Liver (tissue), 9 donors: ENCODE results near the gene THAP2. TPM values are rescaled to one million over a fixed set of nuclear protein-coding genes. Genes with fewer than 3 reads are reported as not detected.

ENCODE experiments used
- DNase-seq: peaks from one replicate; pipeline ENCODE4 v3.0.0-alpha.2; 2017; ENCODE audit warnings: low spot score
- H3K27ac ChIP-seq, 2 donors: one replicate each; pipeline ENCODE4 v1.7.0; 2013; ENCODE audit warnings: inconsistent platforms in 2 of 2, low read length in 2 of 2, control low read depth in 1 of 2, low read depth in 1 of 2, mild to moderate bottlenecking in 1 of 2
- H3K27me3 ChIP-seq, 4 donors: one replicate each; pipeline versions ENCODE4 v1.6.1 to v1.7.0; 2013; ENCODE audit warnings: low read length in 3 of 4, inconsistent platforms in 1 of 4, mild to moderate bottlenecking in 1 of 4, moderate library complexity in 1 of 4; ENCODE audit not compliant: control insufficient read depth in 4 of 4, insufficient read depth in 4 of 4
- H3K36me3 ChIP-seq, 4 donors: one replicate each; pipeline versions ENCODE4 v1.6.1 to v1.7.0; 2013; ENCODE audit warnings: low read length in 3 of 4, mild to moderate bottlenecking in 3 of 4, low read depth in 1 of 4, moderate library complexity in 1 of 4; ENCODE audit not compliant: control insufficient read depth in 4 of 4, insufficient read depth in 3 of 4
- H3K4me1 ChIP-seq, 4 donors: one replicate each; pipeline versions ENCODE4 v1.6.1 to v1.7.0; 2013; ENCODE audit warnings: low read length in 3 of 4, mild to moderate bottlenecking in 3 of 4, moderate library complexity in 1 of 4; ENCODE audit not compliant: control insufficient read depth in 4 of 4, insufficient read depth in 4 of 4
- H3K4me3 ChIP-seq, 3 donors: one replicate each; pipeline versions ENCODE4 v1.6.1 to v1.7.0; 2013; ENCODE audit warnings: low read length in 3 of 3, control low read depth in 1 of 3, low read depth in 1 of 3, mild to moderate bottlenecking in 1 of 3
- H3K9ac ChIP-seq, 2 donors: one replicate each; pipeline ENCODE4 v1.7.0; 2013; ENCODE audit warnings: low read length in 2 of 2, mild to moderate bottlenecking in 2 of 2, moderate library complexity in 2 of 2, control low read depth in 1 of 2, low read depth in 1 of 2
- H3K9me3 ChIP-seq, 4 donors: one replicate each; pipeline versions ENCODE4 v1.6.1 to v1.7.0; 2013; ENCODE audit warnings: low read length in 3 of 4; ENCODE audit not compliant: control insufficient read depth in 4 of 4
- ATF3 ChIP-seq: IDR thresholded peaks from 2 replicates; pipeline ENCODE4 v1.6.1; 2016; ENCODE audit warnings: antibody characterized with exemption
- CTCF ChIP-seq: fragments of 150-350 bp; IDR thresholded peaks from 2 replicates; pipeline ENCODE4 v1.5.1; 2017; ENCODE audit warnings: improper control_type of control experiment, low read depth, low read length; ENCODE audit not compliant: missing input control
- EGR1 ChIP-seq, 2 donors: IDR thresholded peaks; 2 replicates each; pipeline ENCODE4 v1.6.1; 2016 to 2018; ENCODE audit warnings: antibody characterized with exemption in 2 of 2, low read depth in 2 of 2
- FOXA1 ChIP-seq: IDR thresholded peaks from 2 replicates; pipeline ENCODE4 v1.6.1; 2016; ENCODE audit warnings: antibody characterized with exemption
- FOXA2 ChIP-seq: IDR thresholded peaks from 2 replicates; pipeline ENCODE4 v1.6.1; 2016; ENCODE audit warnings: antibody characterized with exemption
- GABPA ChIP-seq, 2 donors: IDR thresholded peaks in 1 of 2; conservative IDR thresholded peaks in 1 of 2; 2 replicates each; pipeline ENCODE4 v1.6.1; 2016; ENCODE audit warnings: antibody characterized with exemption in 2 of 2, mild to moderate bottlenecking in 1 of 2, moderate library complexity in 1 of 2
- HNF4A ChIP-seq, 2 donors: conservative IDR thresholded peaks; 2 replicates each; pipeline ENCODE4 v1.6.1; 2016; ENCODE audit warnings: antibody characterized with exemption in 2 of 2, mild to moderate bottlenecking in 2 of 2
- HNF4G ChIP-seq: IDR thresholded peaks from 2 replicates; pipeline ENCODE4 v1.6.1; 2016; ENCODE audit warnings: antibody characterized with exemption
- JUND ChIP-seq, 2 donors: IDR thresholded peaks; 2 replicates each; pipeline ENCODE4 v1.6.1; 2016; ENCODE audit warnings: antibody characterized with exemption in 2 of 2
- MAX ChIP-seq: IDR thresholded peaks from 2 replicates; pipeline ENCODE4 v1.6.1; 2016; ENCODE audit warnings: antibody characterized with exemption
- NR2F2 ChIP-seq: IDR thresholded peaks from 2 replicates; pipeline ENCODE4 v1.6.1; 2016; ENCODE audit warnings: antibody characterized with exemption
- RAD21 ChIP-seq, 2 donors: IDR thresholded peaks; 2 replicates each; pipeline ENCODE4 v1.6.1; 2016; ENCODE audit warnings: antibody characterized with exemption in 2 of 2, mild to moderate bottlenecking in 2 of 2
- REST ChIP-seq: IDR thresholded peaks from 2 replicates; pipeline ENCODE4 v1.6.1; 2016; ENCODE audit warnings: antibody characterized with exemption, mild to moderate bottlenecking
- RXRA ChIP-seq, 2 donors: IDR thresholded peaks; 2 replicates each; pipeline ENCODE4 v1.6.1; 2017 to 2018; ENCODE audit warnings: antibody characterized with exemption in 2 of 2, mild to moderate bottlenecking in 1 of 2
- SP1 ChIP-seq: IDR thresholded peaks from 2 replicates; pipeline ENCODE4 v1.6.1; 2018; ENCODE audit warnings: antibody characterized with exemption, mild to moderate bottlenecking
- TAF1 ChIP-seq: conservative IDR thresholded peaks from 2 replicates; pipeline ENCODE4 v1.6.1; 2016; ENCODE audit warnings: antibody characterized with exemption, mild to moderate bottlenecking
- YY1 ChIP-seq: IDR thresholded peaks from 2 replicates; pipeline ENCODE4 v1.6.1; 2016; ENCODE audit warnings: antibody characterized with exemption, mild to moderate bottlenecking
- ZBTB33 ChIP-seq: IDR thresholded peaks from 2 replicates; pipeline ENCODE4 v1.6.1; 2016; ENCODE audit warnings: antibody characterized with exemption
- WGBS: extraction: QIAGEN DNeasy Blood & Tissue Kit; methylation state at CpG from one replicate; pipeline ENCODE4 v1.1.7; 2013; 5-methylcytosine and 5-hydroxymethylcytosine counted together
- polyA plus RNA-seq, 2 donors: library from polyadenylated mRNA; stranded (reverse) in 1 of 2; unstranded in 1 of 2; fragments of 200-250 nt in 1 of 2; fragments of >200 nt in 1 of 2; fragmentation: Nextera tagmentation in 1 of 2; extraction: Ambion mirVana in 1 of 2; gene quantifications; one replicate each; pipeline versions ENCODE4 v1.2.1 to v1.2.3, GENCODE V29; 2013 to 2015
- total RNA-seq, 2 donors: library from RNA; depleted of rRNA; stranded (reverse); fragments of >200 nt; gene quantifications; one replicate each; pipeline ENCODE4 v1.2.3, GENCODE V29; 2014
- donor health status: healthy.
- donor health status: healthy.
- donor health status: healthy.
- donor health status: healthy.
- donor health status: healthy.

THAP2 gene
- total and polyA plus RNA-seq, 4 donors, result 0.82 to 2.5 (median 1.5) TPM

DNA sequence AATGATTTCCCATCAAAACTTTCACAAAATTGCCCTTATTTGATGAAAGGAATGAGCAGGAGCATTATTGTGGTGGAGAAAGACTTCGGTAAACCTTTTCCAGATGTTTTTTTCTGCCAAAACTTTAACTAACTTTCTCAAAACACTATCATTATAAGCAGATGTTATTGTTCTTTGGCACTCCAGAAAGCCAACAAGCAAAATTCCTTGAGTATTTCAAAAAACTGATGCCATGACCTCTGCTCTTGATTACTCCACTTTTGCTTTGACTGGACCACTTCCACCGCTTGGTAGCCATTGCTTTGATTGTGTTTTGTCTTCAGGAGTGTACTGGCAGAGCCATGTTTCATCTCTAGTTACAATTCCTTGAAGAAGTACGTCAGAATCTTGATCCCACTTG lies 60.9 kb downstream of the THAP2 start:
- Histone ChIP-seq H3K27ac (no peak overlapping the region), H3K36me3 (no peaks in the 10 kb centered on the region), H3K27me3 (no peaks in the 10 kb centered on the region), H3K4me3 (no peak overlapping the region), H3K4me1 (peaks cover 0 to 4% (median 1%) of the 10 kb centered on the region in 4 donors), H3K9me3 (no peaks in the 10 kb centered on the region), H3K9ac (no peak overlapping the region)
- DNase-seq, result no peak
- TF ChIP-seq ZBTB33, result no peak
- TF ChIP-seq SP1, result no peak
- no peak for TF ChIP-seq MAX
- no peak for TF ChIP-seq FOXA1
- no peak for TF ChIP-seq RXRA (IDR thresholded peaks at IDR 0.05)
- TF ChIP-seq GABPA (IDR thresholded peaks at IDR 0.05 in 1 of 2, conservative IDR thresholded peaks at IDR 0.05 in 1 of 2), result no peak
- TF ChIP-seq FOXA2, result no peak
- no peak for TF ChIP-seq HNF4G
- TF ChIP-seq ATF3, result no peak
- TF ChIP-seq EGR1 (IDR thresholded peaks at IDR 0.05; ENCODE audit: low read depth in 2 of 2), result no peak
- no peak for TF ChIP-seq NR2F2
- WGBS, result 89% methylated on average over 3 of the region's 3 CpGs

DNA sequence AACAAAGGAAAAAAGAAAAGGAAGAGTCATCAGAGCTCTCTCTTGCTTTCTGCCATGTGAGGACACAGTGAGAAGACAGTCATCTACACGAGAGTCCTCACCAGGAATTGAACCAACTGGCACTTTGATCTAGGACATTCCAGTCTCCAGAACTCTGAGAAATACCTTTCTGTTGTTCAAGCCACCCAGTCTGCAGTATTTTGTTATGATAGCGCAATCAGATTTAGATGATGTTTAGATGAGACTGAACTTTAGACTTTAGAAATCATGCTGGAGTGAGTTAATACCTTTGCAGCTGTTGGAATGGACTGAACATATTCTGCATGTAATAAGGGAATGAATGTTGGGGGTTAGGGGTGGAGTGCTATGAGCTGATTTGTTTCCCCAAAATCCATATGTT lies 62.4 kb downstream of the THAP2 start:
- DNase-seq, result no peak
- 36% methylated on average over 2 of the region's 2 CpGs for WGBS
- H3K27me3 ChIP-seq, result no peaks in the 10 kb centered on the region

More for the DNA sequence above, 62.4 kb downstream of the THAP2 start:
- Histone ChIP-seq H3K36me3 (no peaks in the 10 kb centered on the region), H3K4me3 (no peak overlapping the region), H3K4me1 (peaks cover 0 to 4% (median 1%) of the 10 kb centered on the region in 4 donors), H3K27ac (no peak overlapping the region), H3K9me3 (no peaks in the 10 kb centered on the region), H3K9ac (no peak overlapping the region)
- TF ChIP-seq REST (no peak), SP1 (peak; percentile 82), RAD21 (IDR thresholded peaks at IDR 0.05) (no peak), FOXA1 (no peak), MAX (no peak), ZBTB33 (no peak), JUND (IDR thresholded peaks at IDR 0.05) (no peak), TAF1 (no peak), FOXA2 (no peak), NR2F2 (no peak), EGR1 (IDR thresholded peaks at IDR 0.05; ENCODE audit: low read depth in 2 of 2) (no peak), HNF4G (peak; percentile 69), YY1 (no peak), CTCF (no peak), ATF3 (peak; percentile 16), GABPA (IDR thresholded peaks at IDR 0.05 in 1 of 2, conservative IDR thresholded peaks at IDR 0.05 in 1 of 2) (no peak), RXRA (IDR thresholded peaks at IDR 0.05) (peak in 1 of 2 donors; percentile 12), HNF4A (conservative IDR thresholded peaks at IDR 0.05) (peak; percentile 75 to 85)
